ENCODE measurements around the gene INPPL1.

- TF ChIP-seq CTCF (IDR thresholded peaks at IDR 0.05), result no peak
- no peak for TF ChIP-seq POLR2AphosphoS5 (IDR thresholded peaks at IDR 0.05; ENCODE audit: insufficient read depth in 1 of 2, low read depth in 1 of 2)
These were observed 22.0 kb upstream of the INPPL1 start for GRCh38 chr11:72202571-72202970.

All from vagina (tissue), 2 donors.